HepG2 (cell line): ENCODE results near the gene ENTPD1. TPM values are rescaled to one million over a fixed set of nuclear protein-coding genes. Genes with fewer than 3 reads are reported as not detected.

ENCODE experiments used
- GATAD2A ChIP-seq: IDR thresholded peaks from 2 replicates; pipeline ENCODE4 v1.6.1; 2016
- HNF4A ChIP-seq: sonication (generic); formaldehyde crosslinking; IDR thresholded peaks from 2 replicates; pipeline ENCODE4 v1.4.0; 2020; ENCODE audit warnings: missing genetic modification reagents
- IKZF5 ChIP-seq: IDR thresholded peaks from 2 replicates; pipeline ENCODE4 v1.6.1; 2018; ENCODE audit warnings: missing genetic modification reagents, mild to moderate bottlenecking, missing compliant biosample characterization
- KAT8 ChIP-seq: IDR thresholded peaks from 2 replicates; pipeline ENCODE4 v1.6.1; 2016; ENCODE audit warnings: missing genetic modification reagents, missing compliant biosample characterization
- PHF21A ChIP-seq: sonication (generic); formaldehyde crosslinking; IDR thresholded peaks from 2 replicates; pipeline ENCODE4 v1.5.0; 2020; ENCODE audit warnings: mild to moderate bottlenecking, missing genetic modification reagents
- RXRB ChIP-seq: IDR thresholded peaks from 2 replicates; pipeline ENCODE4 v1.6.1; 2016; ENCODE audit warnings: borderline replicate concordance, missing genetic modification reagents, missing compliant biosample characterization
- SMAD3 ChIP-seq: sonication (generic); formaldehyde crosslinking; IDR thresholded peaks from 2 replicates; pipeline ENCODE4 v1.4.0; 2020; ENCODE audit warnings: missing genetic modification reagents
- TEAD3 ChIP-seq: optimal IDR thresholded peaks from 2 replicates; pipeline ENCODE3; 2016; ENCODE audit warnings: borderline replicate concordance
- WIZ ChIP-seq: sonication (generic); formaldehyde crosslinking; IDR thresholded peaks from 2 replicates; pipeline ENCODE4 v1.5.1; 2020; ENCODE audit warnings: mild to moderate bottlenecking, missing genetic modification reagents
- ZNF224 ChIP-seq: sonication (generic); formaldehyde crosslinking; IDR thresholded peaks from 2 replicates; pipeline ENCODE4 v1.5.0; 2020; ENCODE audit warnings: mild to moderate bottlenecking, missing genetic modification reagents
- ZNF225 ChIP-seq: sonication (generic); formaldehyde crosslinking; IDR thresholded peaks from 2 replicates; pipeline ENCODE4 v1.4.0; 2020; ENCODE audit warnings: mild to moderate bottlenecking, missing genetic modification reagents
- ZNF501 ChIP-seq: sonication (generic); formaldehyde crosslinking; IDR thresholded peaks from 2 replicates; pipeline ENCODE4 v1.5.1; 2020; ENCODE audit warnings: mild to moderate bottlenecking, moderate library complexity, missing genetic modification reagents
- ZNF772 ChIP-seq: sonication (generic); formaldehyde crosslinking; IDR thresholded peaks from 2 replicates; pipeline ENCODE4 v1.5.0; 2020; ENCODE audit warnings: mild to moderate bottlenecking, missing genetic modification reagents
- ZSCAN31 ChIP-seq: sonication (generic); formaldehyde crosslinking; IDR thresholded peaks from 2 replicates; pipeline ENCODE4 v1.5.0; 2020; ENCODE audit warnings: low read depth, mild to moderate bottlenecking, missing genetic modification reagents
- polyA plus RNA-seq, 8 experiments: library from polyadenylated mRNA; depleted of rRNA in 3 of 8; stranded (reverse) in 7 of 8; unstranded in 1 of 8; fragments of >200 nt; fragmentation: Illumina TruSeq in 4 of 8; extraction: Trizol in 4 of 8; gene quantifications; 2 replicates each; pipeline versions ENCODE4 v1.2.1 to v1.2.3, GENCODE V29; 2011 to 2016; ENCODE audit warnings: low read depth in 4 of 8, missing spikeins in 1 of 8, mixed read lengths in 1 of 8; ENCODE audit not compliant: insufficient read depth in 1 of 8
- total RNA-seq, 5 experiments: library from RNA; depleted of rRNA; stranded (reverse); fragments of >200 nt; fragmentation: Illumina TruSeq; extraction: Trizol; gene quantifications; 2 replicates each; pipeline ENCODE4 v1.2.3, GENCODE V29; 2016; ENCODE audit warnings: low read depth in 1 of 5
- TF ChIP-seq, protein P1 (sequence below): sonication (generic); formaldehyde crosslinking; IDR thresholded peaks from 2 replicates; pipeline ENCODE4 v1.5.1; 2020; ENCODE audit warnings: missing genetic modification reagents, mild to moderate bottlenecking, borderline replicate concordance
- TF ChIP-seq, protein P2 (sequence below): sonication (generic); formaldehyde crosslinking; IDR thresholded peaks from 2 replicates; pipeline ENCODE4 v1.4.0; 2020; ENCODE audit warnings: missing genetic modification reagents, borderline replicate concordance

ENTPD1 gene
- total and polyA plus RNA-seq, 2 of the 13 experiments (the other 11 are each of a cell fraction or from before 2014, with no cell fraction given): 0.07 TPM

- 0 out of 2 replicates have a peak, but pooled peaks have one; percentile 49 for TF ChIP-seq ZNF224 (CRISPR knock-in tag)
- TF ChIP-seq ZSCAN31 (CRISPR knock-in tag): peak; percentile 52; the same call in 1 of the 2 replicates
- peak; percentile 14; the same call in 1 of the 2 replicates for TF ChIP-seq WIZ (CRISPR knock-in tag)
- TF ChIP-seq GATAD2A (CRISPR knock-in tag): peak; percentile 86
- peak; percentile 32; the same call in 1 of the 2 replicates for TF ChIP-seq SMAD3 (CRISPR knock-in tag)
- TF ChIP-seq, protein P1, sequence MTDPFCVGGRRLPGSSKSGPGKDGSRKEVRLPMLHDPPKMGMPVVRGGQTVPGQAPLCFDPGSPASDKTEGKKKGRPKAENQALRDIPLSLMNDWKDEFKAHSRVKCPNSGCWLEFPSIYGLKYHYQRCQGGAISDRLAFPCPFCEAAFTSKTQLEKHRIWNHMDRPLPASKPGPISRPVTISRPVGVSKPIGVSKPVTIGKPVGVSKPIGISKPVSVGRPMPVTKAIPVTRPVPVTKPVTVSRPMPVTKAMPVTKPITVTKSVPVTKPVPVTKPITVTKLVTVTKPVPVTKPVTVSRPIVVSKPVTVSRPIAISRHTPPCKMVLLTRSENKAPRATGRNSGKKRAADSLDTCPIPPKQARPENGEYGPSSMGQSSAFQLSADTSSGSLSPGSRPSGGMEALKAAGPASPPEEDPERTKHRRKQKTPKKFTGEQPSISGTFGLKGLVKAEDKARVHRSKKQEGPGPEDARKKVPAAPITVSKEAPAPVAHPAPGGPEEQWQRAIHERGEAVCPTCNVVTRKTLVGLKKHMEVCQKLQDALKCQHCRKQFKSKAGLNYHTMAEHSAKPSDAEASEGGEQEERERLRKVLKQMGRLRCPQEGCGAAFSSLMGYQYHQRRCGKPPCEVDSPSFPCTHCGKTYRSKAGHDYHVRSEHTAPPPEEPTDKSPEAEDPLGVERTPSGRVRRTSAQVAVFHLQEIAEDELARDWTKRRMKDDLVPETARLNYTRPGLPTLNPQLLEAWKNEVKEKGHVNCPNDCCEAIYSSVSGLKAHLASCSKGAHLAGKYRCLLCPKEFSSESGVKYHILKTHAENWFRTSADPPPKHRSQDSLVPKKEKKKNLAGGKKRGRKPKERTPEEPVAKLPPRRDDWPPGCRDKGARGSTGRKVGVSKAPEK (CRISPR knock-in tag): peak; percentile 84; the same call in 1 of the 2 replicates
- TF ChIP-seq ZNF501 (CRISPR knock-in tag): peak; percentile 42; the same call in 1 of the 2 replicates
- TF ChIP-seq PHF21A: peak; percentile 44; the same call in 1 of the 2 replicates
- TF ChIP-seq RXRB (CRISPR knock-in tag): 0 out of 2 replicates have a peak, but pooled peaks have one; percentile 26
- peak; percentile 82; the same call in 1 of the 2 replicates for TF ChIP-seq ZNF225 (CRISPR knock-in tag)
- peak; percentile 35; the same call in 1 of the 2 replicates for TF ChIP-seq KAT8
- TF ChIP-seq, protein P2, sequence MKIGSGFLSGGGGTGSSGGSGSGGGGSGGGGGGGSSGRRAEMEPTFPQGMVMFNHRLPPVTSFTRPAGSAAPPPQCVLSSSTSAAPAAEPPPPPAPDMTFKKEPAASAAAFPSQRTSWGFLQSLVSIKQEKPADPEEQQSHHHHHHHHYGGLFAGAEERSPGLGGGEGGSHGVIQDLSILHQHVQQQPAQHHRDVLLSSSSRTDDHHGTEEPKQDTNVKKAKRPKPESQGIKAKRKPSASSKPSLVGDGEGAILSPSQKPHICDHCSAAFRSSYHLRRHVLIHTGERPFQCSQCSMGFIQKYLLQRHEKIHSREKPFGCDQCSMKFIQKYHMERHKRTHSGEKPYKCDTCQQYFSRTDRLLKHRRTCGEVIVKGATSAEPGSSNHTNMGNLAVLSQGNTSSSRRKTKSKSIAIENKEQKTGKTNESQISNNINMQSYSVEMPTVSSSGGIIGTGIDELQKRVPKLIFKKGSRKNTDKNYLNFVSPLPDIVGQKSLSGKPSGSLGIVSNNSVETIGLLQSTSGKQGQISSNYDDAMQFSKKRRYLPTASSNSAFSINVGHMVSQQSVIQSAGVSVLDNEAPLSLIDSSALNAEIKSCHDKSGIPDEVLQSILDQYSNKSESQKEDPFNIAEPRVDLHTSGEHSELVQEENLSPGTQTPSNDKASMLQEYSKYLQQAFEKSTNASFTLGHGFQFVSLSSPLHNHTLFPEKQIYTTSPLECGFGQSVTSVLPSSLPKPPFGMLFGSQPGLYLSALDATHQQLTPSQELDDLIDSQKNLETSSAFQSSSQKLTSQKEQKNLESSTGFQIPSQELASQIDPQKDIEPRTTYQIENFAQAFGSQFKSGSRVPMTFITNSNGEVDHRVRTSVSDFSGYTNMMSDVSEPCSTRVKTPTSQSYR (CRISPR knock-in tag): peak; percentile 45; the same call in 1 of the 2 replicates
- TF ChIP-seq IKZF5 (CRISPR knock-in tag): peak; percentile 47; the same call in 1 of the 2 replicates
- TF ChIP-seq TEAD3 (CRISPR knock-in tag): peak; percentile 44
- TF ChIP-seq ZNF772 (CRISPR knock-in tag): 0 out of 2 replicates have a peak, but pooled peaks have one; percentile 52
- TF ChIP-seq HNF4A (CRISPR knock-in tag): peak; percentile 47
These were observed 50.9 kb downstream of the ENTPD1 start (continued) for GRCh38 chr10:95806687-95807380.
